A549 (cell line): ENCODE data around the gene DDX25. TPM values are rescaled to one million over a fixed set of nuclear protein-coding genes. Genes with fewer than 3 reads are reported as not detected.

Experiments used
- ATAC-seq, 2 experiments: fragments of 200-7000 bp in 1 of 2; fragments of >200 bp in 1 of 2; cut with Nextera tagmentation in 1 of 2; cut with Tn5 transposase in 1 of 2; 3 replicates each; pipeline versions ENCODE4 v1.8.0 to v1.9.1; 2018 to 2020; ENCODE audit warnings: mild to moderate bottlenecking in 1 of 2, moderate library complexity in 1 of 2
- CTCF ChIA-PET: fragments of 300-600 bp; sonication (Branson Sonifier 250); formaldehyde crosslinking; extraction: SDS; loops from one replicate; lab custom pipeline; 2021; ENCODE audit warnings: antibody characterized with exemption, inconsistent platforms; lab: Yijun Ruan, JAX
- POLR2A ChIA-PET: fragments of 350-600 bp; formaldehyde crosslinking; extraction: SDS; loops from one replicate; lab custom pipeline; 2021; ENCODE audit warnings: antibody characterized with exemption, inconsistent platforms; lab: Yijun Ruan, JAX
- DNase-seq, 2 experiments: peaks; one replicate each; pipeline versions ENCODE4 v3.0.0 to v3.0.0-alpha.2; 2011 to 2016; ENCODE audit warnings: low read depth in 1 of 2, low spot score in 1 of 2
- FAIRE-seq: peaks from 2 replicates; lab custom pipeline; 2011; peaks lifted over from hg19 to GRCh38; lab: Jason Lieb, UNC
- H3K27ac ChIP-seq, 2 experiments: fragments of >200 bp; sonication (Bioruptor Twin); formaldehyde crosslinking; 3 replicates each; pipeline ENCODE4 v1.5.1; 2016 to 2017
- H3K4me1 ChIP-seq: fragments of >200 bp; sonication (Bioruptor Twin); formaldehyde crosslinking; 3 replicates; pipeline ENCODE4 v1.6.1; 2016
- H3K4me2 ChIP-seq: fragments of >200 bp; sonication (Bioruptor Twin); formaldehyde crosslinking; 3 replicates; pipeline ENCODE4 v1.6.1; 2016
- H3K4me3 ChIP-seq: fragments of >200 bp; sonication (Bioruptor Twin); formaldehyde crosslinking; 3 replicates; pipeline ENCODE4 v1.5.1; 2016
- H3K9me3 ChIP-seq: fragments of >200 bp; sonication (Bioruptor Twin); formaldehyde crosslinking; 3 replicates; pipeline ENCODE4 v1.6.1; 2016
- ATOH8 ChIP-seq: fragments of 250-450 bp; sonication (Bioruptor Pico); IDR thresholded peaks from 2 replicates; pipeline ENCODE4 v1.5.0; 2020; ENCODE audit warnings: low read depth, mild to moderate bottlenecking, moderate library complexity
- CBX2 ChIP-seq: fragments of 200-600 bp; sonication (generic); IDR thresholded peaks from 2 replicates; pipeline ENCODE4 v1.6.1; 2016; ENCODE audit warnings: low read depth, mild to moderate bottlenecking, borderline replicate concordance
- CBX8 ChIP-seq: fragments of 200-600 bp; sonication (generic); IDR thresholded peaks from 2 replicates; pipeline ENCODE4 v1.6.1; 2016
- CHD4 ChIP-seq: fragments of 200-600 bp; sonication (generic); IDR thresholded peaks from 2 replicates; pipeline ENCODE4 v1.6.1; 2016; ENCODE audit warnings: antibody characterized with exemption, mild to moderate bottlenecking, borderline replicate concordance
- CTCF ChIP-seq: fragments of >200 bp; sonication (Bioruptor Twin); formaldehyde crosslinking; IDR thresholded peaks from 3 replicates; pipeline ENCODE4 v1.5.1; 2016
- E2F6 ChIP-seq: IDR thresholded peaks from 2 replicates; pipeline ENCODE4 v1.6.1; 2012; ENCODE audit warnings: low read depth, borderline replicate concordance
- EHF ChIP-seq: fragments of 250-450 bp; sonication (Bioruptor Pico); IDR thresholded peaks from 2 replicates; pipeline ENCODE4 v1.5.0; 2020; ENCODE audit warnings: mild to moderate bottlenecking
- FOSB ChIP-seq: fragments of 250-450 bp; sonication (Bioruptor Pico); IDR thresholded peaks from 2 replicates; pipeline ENCODE4 v1.5.0; 2020; ENCODE audit warnings: mild to moderate bottlenecking, moderate library complexity
- GATA3 ChIP-seq: IDR thresholded peaks from 2 replicates; pipeline ENCODE4 v1.6.1; 2012; ENCODE audit warnings: borderline replicate concordance
- HES2 ChIP-seq: fragments of >200 bp; sonication (Bioruptor Twin); formaldehyde crosslinking; IDR thresholded peaks from 2 replicates; pipeline ENCODE4 v1.6.1; 2016
- HOXA7 ChIP-seq: fragments of 250-450 bp; sonication (Bioruptor Pico); IDR thresholded peaks from 2 replicates; pipeline ENCODE4 v1.5.0; 2020; ENCODE audit warnings: mild to moderate bottlenecking, moderate library complexity
- HOXB5 ChIP-seq: fragments of 250-450 bp; sonication (Bioruptor Pico); IDR thresholded peaks from 2 replicates; pipeline ENCODE4 v1.5.0; 2020; ENCODE audit warnings: mild to moderate bottlenecking, moderate library complexity
- JUN ChIP-seq, 2 experiments: fragments of >200 bp; sonication (Bioruptor Twin); formaldehyde crosslinking; IDR thresholded peaks; 2 replicates in 1 of 2; 3 replicates in 1 of 2; pipeline ENCODE4 v1.6.1; 2016 to 2017
- PHF8 ChIP-seq: fragments of 200-600 bp; sonication (generic); IDR thresholded peaks from 2 replicates; pipeline ENCODE4 v1.6.1; 2016; ENCODE audit warnings: low read depth, mild to moderate bottlenecking, antibody characterized with exemption, moderate library complexity, borderline replicate concordance
- POLR2A ChIP-seq: IDR thresholded peaks from 2 replicates; pipeline ENCODE4 v1.6.1; 2012; ENCODE audit warnings: mild to moderate bottlenecking, low read length
- RARB ChIP-seq: fragments of 250-450 bp; sonication (Bioruptor Pico); IDR thresholded peaks from 2 replicates; pipeline ENCODE4 v1.8.0; 2021; ENCODE audit warnings: mild to moderate bottlenecking, moderate library complexity
- REST ChIP-seq: fragments of 200-600 bp; sonication (generic); IDR thresholded peaks from 2 replicates; pipeline ENCODE4 v1.6.1; 2016; ENCODE audit warnings: antibody characterized with exemption, mild to moderate bottlenecking, moderate library complexity
- SREBF2 ChIP-seq: fragments of 450-650 bp; IDR thresholded peaks from 2 replicates; pipeline ENCODE4 v1.6.1; 2014; ENCODE audit warnings: mild to moderate bottlenecking, moderate library complexity
- ZC3H11A ChIP-seq: fragments of 450-650 bp; IDR thresholded peaks from 2 replicates; pipeline ENCODE4 v1.6.1; 2014; ENCODE audit warnings: antibody characterized with exemption, mild to moderate bottlenecking
- ZFP36 ChIP-seq: fragments of 450-650 bp; IDR thresholded peaks from 2 replicates; pipeline ENCODE4 v1.6.1; 2014; ENCODE audit warnings: borderline replicate concordance; ENCODE audit not compliant: partially characterized antibody
- ZSCAN20 ChIP-seq: fragments of 250-450 bp; sonication (Bioruptor Pico); IDR thresholded peaks from 2 replicates; pipeline ENCODE4 v1.8.0; 2022; ENCODE audit warnings: mild to moderate bottlenecking, moderate library complexity
- WGBS: methylation state at CpG from one replicate; pipeline ENCODE4 v1.1.6; 2017; ENCODE audit errors: missing lambda C conversion rate; 5-methylcytosine and 5-hydroxymethylcytosine counted together
- polyA plus RNA-seq, 4 experiments: library from polyadenylated mRNA; depleted of rRNA in 3 of 4; stranded (reverse); fragments of >200 nt; fragmentation: RNase III in 1 of 4; extraction: RNeasy Plus Mini Kit Qiagen cat#74134 plus additional on column Dnase treatment in 1 of 4; gene quantifications; 2 replicates in 3 of 4; 3 replicates in 1 of 4; pipeline ENCODE4 v1.2.3, GENCODE V29; 2011 to 2017

The DDX25 gene
- polyA plus RNA-seq, 2 of the 4 experiments (the other 2 are of a cell fraction), result 0.01 TPM; not detected in 1

GRCh38 chr11:125952559-125952958 is 48.3 kb downstream of the DDX25 start:
- no peak for FAIRE-seq
- WGBS, result 83% methylated on average over 2 of the region's 2 CpGs
- DNase-seq, result no peak
- H3K4me3 ChIP-seq, result no peak overlapping the region
- H3K4me1 ChIP-seq, result no peaks in the 10 kb centered on the region
- ChIA-PET CTCF (interaction anchor here (1.4 kb wide), 1 partner anchor 11 kb away, joined by 3 read pairs; no protein-coding TSS in a partner anchor), POLR2A (no interaction called here)
- no peak for ATAC-seq
- TF ChIP-seq HES2, result no peak
- no peak for TF ChIP-seq E2F6
- no peak for TF ChIP-seq CBX2
- TF ChIP-seq CBX8, result no peak
- TF ChIP-seq POLR2A, result no peak
- no peak for TF ChIP-seq FOSB (CRISPR knock-in tag)
- no peak for TF ChIP-seq HOXA7 (CRISPR knock-in tag)
- TF ChIP-seq RARB (CRISPR knock-in tag), result no peak
- TF ChIP-seq ZFP36, result no peak
- no peak for TF ChIP-seq EHF (CRISPR knock-in tag)
- TF ChIP-seq ZSCAN20 (CRISPR knock-in tag), result no peak
- no peak for TF ChIP-seq HOXB5 (CRISPR knock-in tag)
- H3K4me2 ChIP-seq, result no peak overlapping the region
- H3K27ac ChIP-seq, result no peak overlapping the region
- H3K9me3 ChIP-seq, result no peaks in the 10 kb centered on the region

- ChIA-PET POLR2A (no interaction called here), CTCF (no interaction called here)
- H3K4me1 ChIP-seq, result no peaks in the 10 kb centered on the region
- H3K4me2 ChIP-seq, result no peak overlapping the region
- H3K27ac ChIP-seq, result no peak overlapping the region
- no peak for DNase-seq
- WGBS, result 80% methylated on average over 4 of the region's 7 CpGs
- no peaks in the 10 kb centered on the region for H3K9me3 ChIP-seq
- no peak for ATAC-seq
- H3K4me3 ChIP-seq, result no peak overlapping the region
- TF ChIP-seq SREBF2, result no peak
- no peak for TF ChIP-seq ZC3H11A
- no peak for TF ChIP-seq CTCF
- no peak for TF ChIP-seq HOXA7 (CRISPR knock-in tag)
- no peak for TF ChIP-seq CHD4
- no peak for TF ChIP-seq RARB (CRISPR knock-in tag)
- no peak for TF ChIP-seq JUN (IDR thresholded peaks at IDR 0.05)
- TF ChIP-seq GATA3, result no peak
- TF ChIP-seq ATOH8 (CRISPR knock-in tag), result no peak
- no peak for TF ChIP-seq PHF8
- TF ChIP-seq REST, result no peak
- no peak for TF ChIP-seq ZSCAN20 (CRISPR knock-in tag)
- no peak for FAIRE-seq
These were observed 48.7 kb downstream of the DDX25 start for GRCh38 chr11:125952973-125953372.
